ENCODE results near the gene ARHGAP22. TPM values are rescaled to one million over a fixed set of nuclear protein-coding genes. Genes with fewer than 3 reads are reported as not detected.

ARHGAP22 gene
- total RNA-seq, 1 experiment from 2014 or later: 13.5 TPM

GRCh38 chr10:48503293-48503911 lies 101.5 kb downstream of the ARHGAP22 start:
- Mint-ChIP-seq H3K27ac (ENCODE audit: unreplicated experiment) (no peak overlapping the region), H3K4me1 (ENCODE audit: low read depth, unreplicated experiment) (no peaks in the 10 kb centered on the region), H3K27me3 (ENCODE audit: insufficient read depth, unreplicated experiment) (no peaks in the 10 kb centered on the region), H3K4me3 (ENCODE audit: unreplicated experiment) (no peak overlapping the region), H3K36me3 (ENCODE audit: insufficient read depth, unreplicated experiment) (no peaks in the 10 kb centered on the region), H3K9me3 (ENCODE audit: unreplicated experiment) (no peaks in the 10 kb centered on the region)
- Histone ChIP-seq H3K4me3 (ENCODE audit: low read depth, low read length) (no peak overlapping the region), H3K9me3 (no peaks in the 10 kb centered on the region), H3K4me1 (no peaks in the 10 kb centered on the region), H3K27me3 (replicated peaks; ENCODE audit: control insufficient read depth, insufficient read depth, low read length) (no peaks in the 10 kb centered on the region), H3K36me3 (ENCODE audit: control insufficient read depth, insufficient read depth, low read length) (no peaks in the 10 kb centered on the region)
- POLR2A ChIA-PET: no interaction called here
- intact Hi-C loops (cut with micrococcal nuclease; ENCODE audit: unreplicated experiment): no loop called here
- TF ChIP-seq CTCF (IDR thresholded peaks at IDR 0.05; ENCODE audit: insufficient read depth in 1 of 2, low read depth in 1 of 2, low read length in 1 of 2, severe bottlenecking in 1 of 2, unreplicated experiment in 1 of 2): no peak
- no TSS peak for BruUV-seq (replicated peaks)
- CTCF ChIA-PET: interaction anchor here (2.0 kb wide), 1 partner anchor 140 kb away, joined by 4 read pairs; no protein-coding TSS in a partner anchor
- DNase-seq: peak in 1 of 2 experiments; percentile 17

- no peak for DNase-seq
- CTCF ChIA-PET: interaction anchor here (1.0 kb wide), 1 partner anchor 58 kb away, joined by 3 read pairs; no protein-coding TSS in a partner anchor
- intact Hi-C loops (cut with micrococcal nuclease; ENCODE audit: unreplicated experiment): no loop called here
- BruUV-seq (replicated peaks): no TSS peak
- Histone ChIP-seq H3K36me3 (ENCODE audit: control insufficient read depth, insufficient read depth, low read length) (no peaks in the 10 kb centered on the region), H3K27me3 (replicated peaks; ENCODE audit: control insufficient read depth, insufficient read depth, low read length) (no peaks in the 10 kb centered on the region), H3K4me3 (ENCODE audit: low read depth, low read length) (no peak overlapping the region), H3K4me1 (no peaks in the 10 kb centered on the region), H3K9me3 (no peaks in the 10 kb centered on the region)
- Mint-ChIP-seq H3K9me3 (ENCODE audit: unreplicated experiment) (no peaks in the 10 kb centered on the region), H3K36me3 (ENCODE audit: insufficient read depth, unreplicated experiment) (no peaks in the 10 kb centered on the region), H3K4me3 (ENCODE audit: unreplicated experiment) (no peak overlapping the region), H3K4me1 (ENCODE audit: low read depth, unreplicated experiment) (no peaks in the 10 kb centered on the region), H3K27ac (ENCODE audit: unreplicated experiment) (no peak overlapping the region), H3K27me3 (ENCODE audit: insufficient read depth, unreplicated experiment) (no peaks in the 10 kb centered on the region)
- POLR2A ChIA-PET: no interaction called here
- TF ChIP-seq CTCF (IDR thresholded peaks at IDR 0.05; ENCODE audit: insufficient read depth in 1 of 2, low read depth in 1 of 2, low read length in 1 of 2, severe bottlenecking in 1 of 2, unreplicated experiment in 1 of 2): no peak
Observed at GRCh38 chr10:48502791-48503190, 102.1 kb downstream of the ARHGAP22 start.

- Mint-ChIP-seq H3K4me3 (ENCODE audit: unreplicated experiment) (no peak overlapping the region), H3K36me3 (ENCODE audit: insufficient read depth, unreplicated experiment) (no peaks in the 10 kb centered on the region), H3K4me1 (ENCODE audit: low read depth, unreplicated experiment) (no peaks in the 10 kb centered on the region), H3K27ac (ENCODE audit: unreplicated experiment) (no peak overlapping the region), H3K27me3 (ENCODE audit: insufficient read depth, unreplicated experiment) (no peaks in the 10 kb centered on the region), H3K9me3 (ENCODE audit: unreplicated experiment) (no peaks in the 10 kb centered on the region)
- H3K27me3 ChIP-seq (replicated peaks; ENCODE audit: control insufficient read depth, insufficient read depth, low read length): no peaks in the 10 kb centered on the region
- intact Hi-C loops (cut with micrococcal nuclease; ENCODE audit: unreplicated experiment): no loop called here
- H3K9me3 ChIP-seq: no peaks in the 10 kb centered on the region
- no peak overlapping the region for H3K4me3 ChIP-seq (ENCODE audit: low read depth, low read length)
- H3K36me3 ChIP-seq (ENCODE audit: control insufficient read depth, insufficient read depth, low read length): no peaks in the 10 kb centered on the region
- no peak for TF ChIP-seq CTCF (IDR thresholded peaks at IDR 0.05; ENCODE audit: insufficient read depth in 1 of 2, low read depth in 1 of 2, low read length in 1 of 2, severe bottlenecking in 1 of 2, unreplicated experiment in 1 of 2)
- ChIA-PET POLR2A (no interaction called here), CTCF (interaction anchor here (1.0 kb wide), 2 partner anchors 57 to 84 kb away, joined by 3 read pairs; no protein-coding TSS in a partner anchor)
- DNase-seq: peak in 1 of 2 experiments; percentile 27
- H3K4me1 ChIP-seq: no peaks in the 10 kb centered on the region
- no TSS peak for BruUV-seq (replicated peaks)
Observed at GRCh38 chr10:48501787-48502771, 102.8 kb downstream of the ARHGAP22 start.

Data from Caco-2 (cell line).